ENCODE measurements around the gene OPA1.

Gene OPA1

GRCh38 chr3:193638833-193639232 is 45.8 kb downstream of the OPA1 start:
- TF ChIP-seq CTCF (IDR thresholded peaks at IDR 0.05; ENCODE audit: insufficient read depth, low read length, poor library complexity, severe bottlenecking): no peak
- Histone ChIP-seq H3K27me3 (replicated peaks; ENCODE audit: control insufficient read depth, insufficient read depth, low read length) (no peaks in the 10 kb centered on the region), H3K36me3 (ENCODE audit: control insufficient read depth, insufficient read depth, low read length) (peaks cover 2% of the 10 kb centered on the region; the same call in 1 of the 2 replicates), H3K4me3 (replicated peaks; ENCODE audit: low read depth, low read length) (no peak overlapping the region)
- DNase-seq (ENCODE audit: extremely low read depth, insufficient read length): no peak

- TF ChIP-seq CTCF (IDR thresholded peaks at IDR 0.05; ENCODE audit: insufficient read depth, low read length, poor library complexity, severe bottlenecking): no peak
- Histone ChIP-seq H3K27me3 (replicated peaks; ENCODE audit: control insufficient read depth, insufficient read depth, low read length) (no peaks in the 10 kb centered on the region), H3K36me3 (ENCODE audit: control insufficient read depth, insufficient read depth, low read length) (peaks cover 2% of the 10 kb centered on the region; the same call in 1 of the 2 replicates), H3K4me3 (replicated peaks; ENCODE audit: low read depth, low read length) (no peak overlapping the region)
- no peak for DNase-seq (ENCODE audit: extremely low read depth, insufficient read length)
Measured at GRCh38 chr3:193640165-193640715, 47.2 kb downstream of the OPA1 start.

DNA sequence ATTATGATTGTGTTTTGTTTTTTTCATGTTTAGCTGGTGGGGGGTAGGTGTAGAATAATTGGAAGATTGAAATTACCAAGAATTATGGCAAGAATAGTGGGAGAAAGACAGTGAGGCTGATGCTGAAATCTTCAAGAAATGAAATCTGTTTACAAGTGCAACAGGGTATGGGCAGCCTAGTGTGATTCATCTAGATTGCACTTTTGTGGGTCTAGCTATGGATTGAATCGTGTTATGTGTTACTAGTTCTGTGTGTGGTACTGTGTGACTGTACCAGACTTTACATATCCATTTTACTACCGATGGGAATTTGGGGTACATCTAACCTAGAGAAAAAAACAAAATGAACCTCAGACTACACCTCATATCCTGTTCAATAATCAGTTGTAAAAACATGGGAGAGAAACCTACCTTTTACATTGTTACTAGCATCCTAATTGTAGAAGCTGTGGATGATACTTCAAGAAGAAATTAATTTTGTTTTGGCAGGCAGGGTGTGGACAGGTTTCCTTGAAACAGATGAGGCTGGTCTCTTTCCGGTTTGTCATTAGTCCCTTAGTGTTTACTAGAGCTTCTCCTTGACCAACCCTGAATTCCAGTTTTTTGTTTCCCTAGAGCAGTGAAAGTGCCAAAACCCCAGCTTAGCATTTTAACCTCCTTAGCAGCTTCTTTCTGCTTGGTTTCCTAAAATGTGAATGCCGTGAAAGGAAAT is 47.9 kb downstream of the OPA1 start:
- no peak overlapping the region for H3K4me3 ChIP-seq (replicated peaks; ENCODE audit: low read depth, low read length)
- peaks cover 2% of the 10 kb centered on the region; the same call in 1 of the 2 replicates for H3K36me3 ChIP-seq (ENCODE audit: control insufficient read depth, insufficient read depth, low read length)
- DNase-seq (ENCODE audit: extremely low read depth, insufficient read length): no peak
- no peak for TF ChIP-seq CTCF (IDR thresholded peaks at IDR 0.05; ENCODE audit: insufficient read depth, low read length, poor library complexity, severe bottlenecking)
- H3K27me3 ChIP-seq (replicated peaks; ENCODE audit: control insufficient read depth, insufficient read depth, low read length): no peaks in the 10 kb centered on the region

GRCh38 chr3:193641440-193641775 is 48.4 kb downstream of the OPA1 start:
- peaks cover 2% of the 10 kb centered on the region; the same call in 1 of the 2 replicates for H3K36me3 ChIP-seq (ENCODE audit: control insufficient read depth, insufficient read depth, low read length)
- no peak for DNase-seq (ENCODE audit: extremely low read depth, insufficient read length)
- no peak for TF ChIP-seq CTCF (IDR thresholded peaks at IDR 0.05; ENCODE audit: insufficient read depth, low read length, poor library complexity, severe bottlenecking)
- H3K4me3 ChIP-seq (replicated peaks; ENCODE audit: low read depth, low read length): no peak overlapping the region
- H3K27me3 ChIP-seq (replicated peaks; ENCODE audit: control insufficient read depth, insufficient read depth, low read length): no peaks in the 10 kb centered on the region

DNA sequence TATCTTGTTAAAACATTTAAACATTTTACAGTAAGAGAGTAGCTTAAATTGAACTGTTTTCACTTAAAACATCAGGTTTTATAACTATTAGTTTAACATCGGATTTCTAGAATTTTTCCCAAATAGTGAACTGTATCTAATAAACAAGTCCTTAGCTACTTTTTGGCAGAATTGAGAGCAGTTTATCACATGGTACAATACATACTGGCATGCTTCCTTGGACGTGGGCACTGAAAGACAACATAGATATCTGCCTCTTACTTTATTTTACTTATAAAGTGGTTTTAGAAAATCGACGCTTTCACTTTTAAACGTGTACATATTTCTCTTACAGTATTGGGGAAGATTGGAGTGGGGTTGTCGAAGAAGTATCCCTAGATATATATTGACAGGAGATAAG is 52.8 kb downstream of the OPA1 start:
- no peak for DNase-seq (ENCODE audit: extremely low read depth, insufficient read length)
- no peak overlapping the region for H3K4me3 ChIP-seq (replicated peaks; ENCODE audit: low read depth, low read length)
- H3K36me3 ChIP-seq (ENCODE audit: control insufficient read depth, insufficient read depth, low read length): peaks cover 1% of the 10 kb centered on the region
- TF ChIP-seq CTCF (IDR thresholded peaks at IDR 0.05; ENCODE audit: insufficient read depth, low read length, poor library complexity, severe bottlenecking): no peak
- no peaks in the 10 kb centered on the region for H3K27me3 ChIP-seq (replicated peaks; ENCODE audit: control insufficient read depth, insufficient read depth, low read length)

Measured in GM06990 (cell line).